ACHN (cell line): Measurements from ENCODE around the gene UVRAG.

ENCODE experiments used
- DNase-seq: peaks from one replicate; pipeline ENCODE4 v3.0.0-alpha.2; 2015
- in situ Hi-C: cut with HindIII; loops from 2 replicates; pipeline ENCODE4 v1.10.0; 2017; ENCODE audit warnings: low sequenced_read_pairs, low pct_ligation_motif_present, low pct_unique_long_range_greater_than_20kb

Gene UVRAG

DNA sequence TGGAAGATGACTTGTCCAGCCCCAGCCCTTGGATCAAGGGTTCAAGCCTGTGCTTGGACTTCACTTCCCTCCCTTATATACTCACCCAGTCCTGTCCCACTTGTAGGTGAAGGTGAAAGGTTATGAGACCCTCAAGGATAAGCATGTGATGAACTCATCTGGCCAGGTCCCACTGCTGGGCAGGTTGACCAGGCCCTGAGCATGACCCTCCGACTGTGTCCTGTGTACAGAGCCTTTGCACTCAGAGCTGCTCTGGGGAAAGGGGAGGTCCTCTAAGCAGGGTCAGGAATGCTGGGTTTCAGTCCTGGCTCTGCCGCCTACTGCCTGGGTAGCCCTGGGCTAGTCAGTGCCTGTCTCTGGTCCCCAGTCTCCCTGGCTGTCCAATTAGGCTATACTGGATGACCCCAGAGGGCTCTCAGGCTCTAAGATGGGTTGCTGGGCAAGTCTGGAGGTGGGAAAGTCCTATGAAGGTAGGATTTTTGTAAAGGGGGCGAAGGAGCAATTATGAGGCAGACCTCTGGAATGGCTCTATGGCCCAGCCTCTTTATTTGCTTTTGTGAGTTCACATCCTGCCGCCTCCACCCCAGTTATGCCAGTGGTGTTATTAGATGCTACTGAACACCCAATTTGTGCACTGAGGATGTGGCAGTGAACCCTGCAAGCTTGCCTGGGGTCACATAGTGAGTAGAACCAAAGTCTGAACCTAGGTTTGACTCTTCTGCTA lies 32.3 kb upstream of the UVRAG start:
- DNase-seq: no peak
- in situ Hi-C loops: no loop called here

DNA sequence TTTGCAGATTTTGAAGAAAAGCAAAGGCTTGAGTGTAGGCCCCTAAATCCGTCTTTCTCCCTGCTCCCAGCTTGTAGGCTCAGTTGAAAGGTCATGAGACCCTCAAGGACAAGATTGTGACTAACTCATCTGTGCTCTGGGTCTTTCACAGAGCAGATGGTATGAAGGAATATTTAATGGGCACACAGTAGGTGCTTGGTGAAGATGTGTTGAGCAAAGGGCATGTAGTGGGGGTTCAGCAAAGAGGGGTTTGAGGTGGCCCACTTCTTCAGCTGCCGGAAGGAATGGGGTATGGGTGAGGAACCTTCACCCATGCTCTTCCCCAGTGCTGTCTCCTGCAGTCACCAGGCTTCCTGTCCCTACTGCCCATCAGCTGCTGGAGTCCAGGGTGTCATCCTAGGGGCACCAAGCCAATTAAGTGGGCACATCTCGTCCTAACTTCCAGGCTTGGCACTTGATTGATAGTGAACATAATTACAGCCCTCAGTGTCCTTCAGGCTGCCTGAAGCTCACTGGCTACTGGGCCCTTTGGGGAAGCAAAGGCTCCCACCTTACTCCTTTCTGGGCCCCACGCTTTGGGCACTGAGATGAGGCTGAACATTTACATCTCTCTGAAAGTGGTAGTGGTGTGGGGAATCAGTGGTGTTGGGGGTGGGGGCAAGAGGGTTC lies 31.5 kb upstream of the UVRAG start:
- DNase-seq: no peak
- in situ Hi-C loops: no loop called here

DNA sequence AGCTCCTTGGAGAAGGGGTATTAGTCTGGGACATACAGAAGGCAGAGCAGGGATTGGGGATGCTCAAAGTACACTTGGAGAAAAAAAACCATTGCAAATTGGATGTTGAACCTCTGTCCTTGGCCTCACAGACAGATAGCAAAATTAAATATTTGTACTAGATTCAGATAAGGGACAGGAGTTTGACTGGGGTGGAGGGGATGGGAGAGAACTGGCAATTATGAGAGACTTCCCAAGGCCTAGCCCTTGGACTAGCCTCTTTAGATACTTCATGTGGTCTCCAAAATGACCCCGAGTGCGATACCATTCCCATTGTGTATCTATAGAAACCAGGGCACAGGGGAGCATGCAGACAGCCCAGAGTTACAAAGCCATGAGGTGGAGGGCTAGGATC lies 30.9 kb upstream of the UVRAG start:
- in situ Hi-C loops: no loop called here
- no peak for DNase-seq

DNA sequence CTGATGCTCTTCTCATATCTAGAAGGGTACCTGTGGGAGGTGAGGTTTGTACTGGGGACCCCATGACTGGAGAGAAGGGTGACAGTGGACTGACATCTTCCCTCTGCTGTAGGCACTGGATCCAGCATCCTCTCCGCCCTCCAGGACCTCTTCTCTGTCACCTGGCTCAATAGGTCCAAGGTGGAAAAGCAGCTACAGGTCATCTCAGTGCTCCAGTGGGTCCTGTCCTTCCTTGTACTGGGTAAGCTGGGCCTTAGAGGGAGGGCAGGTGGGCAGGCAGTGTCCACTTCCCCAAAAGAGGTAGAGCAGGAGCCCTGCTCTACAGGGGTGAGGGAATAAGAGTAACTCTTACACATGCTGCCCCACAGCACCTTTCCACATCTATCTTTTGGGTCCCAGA lies 30.5 kb upstream of the UVRAG start:
- in situ Hi-C loops: no loop called here
- no peak for DNase-seq

DNA sequence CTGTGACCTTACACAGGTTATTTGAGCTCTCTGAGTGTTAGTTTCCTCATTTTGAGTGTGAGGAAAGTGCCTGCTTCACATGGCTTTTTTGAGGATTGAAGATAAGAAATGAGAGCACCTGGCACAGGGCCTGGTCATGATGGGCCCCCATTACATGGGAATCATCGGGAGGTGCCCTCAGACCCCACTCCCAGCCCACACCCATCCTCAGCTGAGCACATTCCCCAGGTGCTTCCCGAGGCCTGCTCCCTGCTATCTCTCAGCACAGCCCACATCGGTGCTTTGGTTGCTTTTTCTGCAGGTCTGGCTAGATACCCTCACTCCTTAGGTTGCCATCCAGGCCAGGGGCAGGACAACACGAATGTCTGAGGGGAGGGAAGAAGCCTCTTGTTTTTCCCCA lies 29.8 kb upstream of the UVRAG start:
- in situ Hi-C loops: no loop called here
- DNase-seq: no peak

DNA sequence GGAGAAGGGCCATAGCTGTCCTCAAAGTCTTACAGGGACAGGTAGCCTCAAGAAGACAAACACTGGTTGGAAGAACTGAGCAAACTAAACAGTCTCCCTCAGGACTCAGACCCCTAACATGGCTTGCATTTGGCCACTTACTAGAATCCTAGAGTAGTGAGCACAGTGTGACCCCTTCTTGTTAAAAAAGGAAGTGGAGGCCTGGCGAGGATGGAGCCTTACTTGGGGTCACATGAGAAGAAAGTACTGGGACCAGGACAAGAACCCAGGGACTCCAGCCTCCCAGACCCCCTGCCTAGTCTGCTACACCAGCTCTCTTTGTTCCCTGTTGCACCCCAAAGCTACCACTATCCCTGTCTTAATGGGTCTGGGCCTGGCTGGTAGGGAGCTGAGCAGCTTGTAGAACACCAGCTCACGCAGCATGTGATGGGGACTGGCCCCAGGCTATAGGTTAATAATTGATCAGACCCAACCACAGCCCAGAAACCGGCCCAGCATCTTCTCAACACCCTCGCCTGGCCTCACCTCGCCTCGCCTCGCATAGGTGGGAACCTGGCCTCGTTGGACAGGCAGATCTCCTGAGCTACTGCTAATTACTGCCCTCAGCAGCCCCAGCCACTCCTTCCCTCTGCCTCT lies 28.8 kb upstream of the UVRAG start:
- in situ Hi-C loops: no loop called here
- DNase-seq: peak; percentile 20

DNA sequence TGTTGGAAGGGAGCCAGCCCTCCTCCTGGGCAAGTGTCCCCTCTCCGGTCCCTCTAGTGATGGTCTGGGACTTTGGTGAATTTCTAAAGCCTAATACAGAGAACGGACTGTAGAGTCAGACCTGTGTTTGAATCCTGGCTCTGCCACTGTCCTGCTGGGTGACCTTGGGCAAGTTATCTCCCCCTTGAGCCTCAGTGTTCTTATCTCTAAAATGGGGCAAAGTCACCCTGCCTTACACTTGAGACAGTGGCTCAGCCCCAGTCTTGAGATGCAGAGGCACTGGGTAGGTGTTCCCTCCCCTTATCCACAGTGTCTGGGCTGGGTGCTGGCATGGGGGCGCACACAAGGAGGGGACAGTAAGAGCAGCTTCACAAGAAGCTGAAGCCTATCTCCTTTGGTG lies 25.5 kb upstream of the UVRAG start:
- DNase-seq: no peak
- in situ Hi-C loops: no loop called here

DNA sequence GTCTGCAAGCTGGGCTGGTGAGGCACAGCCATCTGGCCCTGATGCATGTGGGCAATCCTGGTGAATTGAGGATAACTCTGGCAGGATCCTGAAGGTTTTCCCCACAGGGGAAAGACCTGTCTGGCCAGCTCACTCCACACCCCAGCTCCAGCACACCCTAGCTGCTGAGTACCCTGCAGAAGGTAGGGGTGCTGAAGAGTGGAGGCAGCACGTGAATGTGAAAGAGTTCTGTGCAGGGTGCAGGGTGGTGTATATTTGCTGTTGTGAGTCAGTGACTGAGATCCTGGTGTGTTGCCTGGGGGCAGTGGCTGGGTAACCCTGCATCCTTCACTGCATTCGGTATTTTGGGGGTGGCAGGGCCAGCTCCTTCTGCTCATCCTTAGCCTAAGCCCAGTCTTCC lies 24.0 kb upstream of the UVRAG start:
- in situ Hi-C loops: no loop called here
- DNase-seq: no peak

DNA sequence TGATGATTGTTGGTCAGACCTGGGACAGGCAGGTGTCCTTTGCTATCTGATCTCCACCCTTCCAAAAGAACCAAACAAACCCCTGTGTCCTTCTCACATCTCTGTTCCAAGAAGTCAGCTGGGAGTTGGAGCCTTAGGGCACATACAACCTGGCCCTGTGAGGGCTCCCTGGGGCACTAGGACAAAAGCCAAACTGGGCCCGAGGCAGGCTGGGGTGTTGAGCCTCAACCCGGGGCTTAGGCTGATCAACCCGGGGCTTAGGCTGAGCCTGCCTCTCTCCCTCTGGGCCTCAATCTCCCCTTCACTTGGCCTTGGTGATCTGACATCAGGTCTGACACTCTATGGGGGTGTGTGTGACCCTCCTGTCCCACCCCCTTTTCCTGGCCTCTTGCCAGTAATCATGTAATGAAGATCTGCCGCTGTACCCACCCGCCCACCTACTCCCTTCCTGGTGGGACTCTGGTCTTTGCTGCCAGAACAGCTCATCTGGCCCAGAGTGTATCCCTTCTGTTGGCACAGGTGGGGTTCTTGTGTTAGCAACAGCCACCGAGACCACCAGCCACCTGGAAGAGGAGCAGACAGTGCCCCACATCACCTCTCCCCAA lies 22.8 kb upstream of the UVRAG start:
- no peak for DNase-seq
- in situ Hi-C loops: no loop called here

DNA sequence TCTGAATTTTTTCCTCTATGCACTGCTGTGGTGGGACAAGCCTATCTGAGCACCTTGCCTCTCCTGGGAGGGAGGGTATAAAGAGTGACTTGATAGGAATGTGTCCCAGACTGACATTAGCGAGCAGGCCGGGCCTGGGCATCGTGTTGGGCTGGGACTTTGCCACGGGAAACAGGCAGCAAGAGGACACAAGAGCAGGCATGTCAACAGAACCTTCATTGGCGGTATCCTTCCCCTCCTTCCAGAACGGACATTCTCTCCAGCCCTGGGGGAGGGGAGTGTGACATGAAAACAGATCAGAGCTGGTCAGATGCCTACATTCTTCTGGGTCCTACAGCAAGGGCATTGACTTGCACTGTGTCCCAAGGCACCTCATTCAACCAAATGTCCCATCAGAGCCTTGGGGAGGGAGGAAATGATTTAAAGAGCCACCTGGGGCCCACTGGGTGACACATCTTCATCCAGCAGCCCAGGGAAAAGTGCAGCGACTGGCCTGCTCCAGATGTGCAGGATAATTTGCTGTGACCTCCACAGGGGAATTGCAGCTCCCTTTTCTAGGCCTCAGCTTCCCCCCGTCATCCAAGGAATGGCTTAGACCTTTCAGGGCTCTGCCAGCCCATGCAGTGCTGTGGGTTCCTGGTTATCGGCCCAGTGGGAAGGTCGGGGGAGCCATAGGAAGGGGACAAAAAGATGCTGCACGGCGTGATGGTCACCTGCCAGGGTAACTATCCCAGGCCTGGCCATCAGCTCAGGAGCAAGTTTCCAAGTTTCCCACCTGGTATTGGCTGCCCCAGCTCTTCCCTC lies 21.8 kb upstream of the UVRAG start:
- DNase-seq: no peak
- in situ Hi-C loops: no loop called here

DNA sequence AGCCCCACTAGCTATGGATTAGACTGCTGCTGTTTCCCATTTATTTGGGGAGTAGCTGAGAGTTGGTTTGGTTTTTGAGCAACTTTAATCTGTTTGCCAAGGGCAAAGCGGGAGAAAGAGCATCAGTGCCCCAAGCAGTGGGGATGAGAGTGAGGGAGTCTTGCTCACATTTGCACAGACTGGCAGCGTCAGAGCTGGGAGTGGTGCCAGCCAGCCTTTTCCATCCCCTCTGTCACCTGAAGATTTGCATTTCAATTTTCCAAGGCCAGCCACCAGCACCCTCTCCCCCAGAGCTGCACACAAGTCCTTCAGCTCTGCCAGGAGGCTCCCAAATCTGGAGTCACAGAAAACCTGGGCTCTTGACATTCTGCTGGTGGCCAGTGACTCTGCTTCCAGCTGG lies 21.0 kb upstream of the UVRAG start:
- no peak for DNase-seq
- in situ Hi-C loops: no loop called here

DNA sequence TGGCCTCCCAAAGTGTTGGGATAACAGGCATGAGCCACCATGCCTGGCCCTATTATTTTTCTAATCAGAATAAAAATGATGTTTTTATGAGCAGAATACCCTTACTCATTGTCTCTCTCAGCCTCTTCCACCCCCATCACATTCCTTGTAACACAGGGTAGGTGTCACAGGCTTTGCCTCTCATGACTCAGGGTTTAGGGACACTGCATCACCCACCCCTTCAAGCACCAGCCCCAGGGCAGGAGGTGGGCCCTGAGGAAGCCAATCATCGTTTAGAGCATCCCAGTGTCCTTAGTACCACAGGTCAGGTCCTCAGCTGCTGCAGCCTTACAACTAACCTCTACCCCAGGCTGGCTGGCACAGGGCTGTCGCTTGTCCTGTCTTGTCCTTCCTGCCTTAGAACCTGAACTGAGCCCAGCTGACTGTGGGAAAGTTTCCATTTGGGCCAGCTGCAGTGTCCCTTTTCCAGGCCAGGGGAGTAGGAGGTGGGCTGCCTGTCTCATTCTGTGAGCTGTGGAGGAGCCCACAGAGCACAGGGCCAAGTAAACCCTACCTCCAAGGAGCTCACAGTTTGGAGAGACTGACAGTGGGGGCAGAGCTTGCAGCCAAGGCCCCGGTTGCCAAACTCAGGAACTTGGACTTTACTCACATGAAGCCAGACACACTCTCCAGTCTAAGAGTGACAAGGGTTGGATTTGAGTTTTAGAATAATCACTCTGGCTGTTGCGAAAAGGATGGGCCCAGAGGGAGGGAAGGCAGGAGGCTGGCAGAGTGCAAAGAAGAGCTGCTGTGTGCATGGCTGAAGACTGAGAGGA lies 19.5 kb upstream of the UVRAG start:
- no peak for DNase-seq
- in situ Hi-C loops: no loop called here

DNA sequence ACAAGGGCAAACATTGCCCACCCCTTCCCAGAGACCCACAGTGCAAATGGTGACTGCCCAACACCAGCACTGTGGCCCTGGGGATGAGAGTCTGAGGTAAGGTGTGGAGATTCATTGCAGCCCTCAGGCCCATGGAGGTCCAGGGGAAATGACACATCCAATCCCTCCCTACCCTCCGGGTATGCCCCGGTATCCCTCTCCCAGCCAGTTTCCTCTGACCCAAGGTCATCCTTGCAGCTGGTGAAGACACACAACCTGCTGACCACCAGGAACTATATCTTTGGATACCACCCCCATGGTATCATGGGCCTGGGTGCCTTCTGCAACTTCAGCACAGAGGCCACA lies 18.9 kb upstream of the UVRAG start:
- in situ Hi-C loops: no loop called here
- no peak for DNase-seq

DNA sequence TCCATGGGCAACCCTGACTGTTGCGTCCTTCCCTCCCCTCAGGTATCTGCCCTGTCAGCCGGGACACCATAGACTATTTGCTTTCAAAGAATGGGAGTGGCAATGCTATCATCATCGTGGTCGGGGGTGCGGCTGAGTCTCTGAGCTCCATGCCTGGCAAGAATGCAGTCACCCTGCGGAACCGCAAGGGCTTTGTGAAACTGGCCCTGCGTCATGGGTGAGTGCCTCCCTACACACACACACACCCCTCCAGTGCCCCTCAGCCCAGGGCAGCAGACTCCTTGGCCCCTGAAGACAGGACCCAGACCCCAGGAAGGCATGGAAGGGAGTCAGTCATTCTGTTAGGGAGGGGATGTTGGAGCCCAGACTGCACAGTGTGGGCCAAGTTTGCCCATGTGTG lies 17.9 kb upstream of the UVRAG start:
- in situ Hi-C loops: no loop called here

DNA sequence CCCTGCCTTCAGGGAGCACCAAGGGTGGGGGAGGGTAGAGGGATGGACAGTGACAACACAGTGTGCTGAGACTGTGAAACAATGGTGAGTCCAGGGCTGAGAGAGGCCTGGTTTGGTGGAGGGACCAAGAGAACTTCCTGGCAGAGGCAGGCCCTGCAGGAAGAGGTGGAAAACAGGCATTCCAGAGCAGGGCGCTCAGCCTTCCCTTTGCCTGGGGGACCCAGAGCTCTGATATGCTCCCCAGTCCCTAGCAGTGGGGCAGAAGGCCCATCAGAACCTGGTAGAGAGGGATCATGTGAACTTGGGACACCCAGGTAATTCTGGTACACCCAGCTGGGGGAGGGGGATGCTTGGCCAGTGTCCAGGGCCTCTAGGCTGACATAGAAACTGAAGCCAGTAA lies 17.2 kb upstream of the UVRAG start:
- no peak for DNase-seq
- in situ Hi-C loops: no loop called here

More for the DNA sequence above, 17.9 kb upstream of the UVRAG start:
- no peak for DNase-seq

DNA sequence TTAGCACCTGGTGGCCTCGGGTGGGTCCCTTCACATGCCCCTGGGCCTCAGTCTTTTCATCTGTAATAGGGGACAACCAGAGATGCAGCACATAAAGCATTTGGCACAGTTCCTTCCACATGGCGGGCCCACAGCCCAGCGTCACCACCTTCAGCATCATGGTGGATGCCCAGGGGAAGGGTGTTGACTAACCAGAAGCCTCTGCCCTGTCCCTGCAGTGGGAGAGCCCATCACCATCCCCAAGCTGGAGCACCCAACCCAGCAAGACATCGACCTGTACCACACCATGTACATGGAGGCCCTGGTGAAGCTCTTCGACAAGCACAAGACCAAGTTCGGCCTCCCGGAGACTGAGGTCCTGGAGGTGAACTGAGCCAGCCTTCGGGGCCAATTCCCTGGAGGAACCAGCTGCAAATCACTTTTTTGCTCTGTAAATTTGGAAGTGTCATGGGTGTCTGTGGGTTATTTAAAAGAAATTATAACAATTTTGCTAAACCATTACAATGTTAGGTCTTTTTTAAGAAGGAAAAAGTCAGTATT lies 14.8 kb upstream of the UVRAG start:
- DNase-seq: no peak
- in situ Hi-C loops: no loop called here

DNA sequence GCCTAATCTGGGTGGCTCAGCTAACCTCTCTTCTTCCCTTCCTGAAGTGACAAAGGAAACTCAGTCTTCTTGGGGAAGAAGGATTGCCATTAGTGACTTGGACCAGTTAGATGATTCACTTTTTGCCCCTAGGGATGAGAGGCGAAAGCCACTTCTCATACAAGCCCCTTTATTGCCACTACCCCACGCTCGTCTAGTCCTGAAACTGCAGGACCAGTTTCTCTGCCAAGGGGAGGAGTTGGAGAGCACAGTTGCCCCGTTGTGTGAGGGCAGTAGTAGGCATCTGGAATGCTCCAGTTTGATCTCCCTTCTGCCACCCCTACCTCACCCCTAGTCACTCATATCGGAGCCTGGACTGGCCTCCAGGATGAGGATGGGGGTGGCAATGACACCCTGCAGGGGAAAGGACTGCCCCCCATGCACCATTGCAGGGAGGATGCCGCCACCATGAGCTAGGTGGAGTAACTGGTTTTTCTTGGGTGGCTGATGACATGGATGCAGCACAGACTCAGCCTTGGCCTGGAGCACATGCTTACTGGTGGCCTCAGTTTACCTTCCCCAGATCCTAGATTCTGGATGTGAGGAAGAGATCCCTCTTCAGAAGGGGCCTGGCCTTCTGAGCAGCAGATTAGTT lies 14.2 kb upstream of the UVRAG start:
- DNase-seq: no peak
- in situ Hi-C loops: no loop called here
